GM20000 (cell line): ENCODE measurements around the gene CSNK2A2.

Experiments used
- DNase-seq: peaks from one replicate; pipeline ENCODE4 v3.0.0; 2012; ENCODE audit warnings: low spot score
- CTCF ChIP-seq: IDR thresholded peaks from 2 replicates; pipeline ENCODE4 v1.5.1; 2012; ENCODE audit warnings: mild to moderate bottlenecking, control low read depth; ENCODE audit errors: extremely low read depth, missing control alignments

Gene CSNK2A2

GRCh38 chr16:58119509-58119845 lies 78.4 kb downstream of the CSNK2A2 start:
- no peak for DNase-seq
- no peak for TF ChIP-seq CTCF

- no peak for TF ChIP-seq CTCF
- no peak for DNase-seq
Observed at GRCh38 chr16:58118801-58119508, 79.0 kb downstream of the CSNK2A2 start.

GRCh38 chr16:58116529-58116928 lies 81.4 kb downstream of the CSNK2A2 start:
- no peak for DNase-seq
- TF ChIP-seq CTCF: no peak

- no peak for TF ChIP-seq CTCF
- no peak for DNase-seq
Observed at GRCh38 chr16:58116081-58116480, 81.8 kb downstream of the CSNK2A2 start.

DNA sequence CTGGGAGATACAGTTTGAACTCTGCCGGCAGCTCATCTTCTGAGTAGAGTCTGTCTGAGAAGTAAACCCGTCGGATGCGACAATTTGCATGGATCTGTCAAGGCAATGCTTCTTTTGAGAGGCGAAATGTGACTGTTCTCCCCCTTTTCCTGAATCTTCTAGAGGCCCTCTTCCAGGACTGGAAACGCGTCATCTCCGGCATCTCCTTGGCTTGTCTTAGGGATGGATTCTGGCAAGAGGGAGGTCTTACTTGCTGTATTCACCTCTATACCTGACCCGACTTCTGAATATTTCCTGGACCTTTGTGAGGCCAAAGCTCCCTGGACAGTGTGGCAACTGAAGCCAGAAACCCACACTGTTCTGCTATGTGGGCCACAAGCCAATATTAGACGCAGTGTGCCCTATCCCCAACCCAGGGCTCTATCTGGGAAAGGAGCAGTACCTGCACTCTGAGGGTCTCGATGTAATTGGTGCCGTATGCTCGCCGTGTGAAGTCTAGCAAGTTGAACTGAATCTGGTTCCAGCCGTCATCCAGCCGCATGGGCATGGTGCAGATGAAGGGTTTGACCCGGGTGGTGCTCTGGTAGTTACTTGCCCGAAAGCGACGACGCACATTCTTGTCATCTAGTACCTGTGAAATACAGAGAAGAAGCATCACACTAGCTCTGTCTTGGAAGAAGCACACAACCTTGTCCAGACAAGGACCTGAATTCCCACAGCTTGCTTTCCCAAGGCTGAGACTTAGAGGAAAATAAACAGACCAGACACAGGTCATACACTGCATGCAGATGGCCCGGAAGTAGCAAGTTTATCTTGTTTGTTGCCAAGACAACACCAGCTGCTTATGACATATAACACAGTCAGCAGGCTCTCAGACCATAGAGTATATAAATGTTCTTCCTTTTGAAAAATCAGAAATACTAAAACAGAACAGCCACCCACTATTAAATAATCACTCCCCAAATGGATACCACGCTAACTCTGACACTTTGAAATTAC lies 82.8 kb downstream of the CSNK2A2 start:
- TF ChIP-seq CTCF: no peak
- no peak for DNase-seq

GRCh38 chr16:58111302-58111627 lies 86.6 kb downstream of the CSNK2A2 start:
- DNase-seq: no peak
- TF ChIP-seq CTCF: no peak
